GM21526 (cell line): ENCODE measurements around the gene ZSCAN20.

ENCODE experiments used
- ATAC-seq: cut with Tn5 transposase; IDR thresholded peaks from one replicate; pipeline ENCODE4 v1.9.1; 2021; ENCODE audit warnings: moderate library complexity; ENCODE audit not compliant: unreplicated experiment, low FRiP score

Gene ZSCAN20

GRCh38 chr1:33524586-33524985 lies 52.1 kb downstream of the ZSCAN20 start:
- no peak for ATAC-seq

GRCh38 chr1:33527934-33528333 lies 55.5 kb downstream of the ZSCAN20 start:
- no peak for ATAC-seq

- no peak for ATAC-seq
Observed at GRCh38 chr1:33529957-33530356, 57.5 kb downstream of the ZSCAN20 start.

GRCh38 chr1:33532250-33532649 lies 59.8 kb downstream of the ZSCAN20 start:
- no peak for ATAC-seq

GRCh38 chr1:33532936-33533335 lies 60.5 kb downstream of the ZSCAN20 start:
- ATAC-seq, result no peak

GRCh38 chr1:33535334-33535733 lies 62.9 kb downstream of the ZSCAN20 start:
- ATAC-seq, result no peak

- no peak for ATAC-seq
Observed at GRCh38 chr1:33537885-33538284, 65.4 kb downstream of the ZSCAN20 start.

GRCh38 chr1:33541966-33542365 lies 69.5 kb downstream of the ZSCAN20 start:
- no peak for ATAC-seq
